Upper lobe of left lung (tissue), 6 donors: ENCODE measurements around the gene TAF15. TPM values are rescaled to one million over a fixed set of nuclear protein-coding genes. Genes with fewer than 3 reads are reported as not detected.

ENCODE experiments used
- ATAC-seq, 2 donors: fragments of 200-7000 bp; cut with Tn5 transposase; one replicate each; pipeline ENCODE4 v1.9.1; 2022; ENCODE audit warnings: mild to moderate bottlenecking in 2 of 2, moderate library complexity in 2 of 2; ENCODE audit not compliant: low FRiP score in 2 of 2
- DNase-seq, 2 donors: peaks; one replicate each; pipeline ENCODE4 v3.0.0-alpha.2; 2019 to 2020
- H3K27ac ChIP-seq, 4 donors: fragments of 200-600 bp; sonication (generic); one replicate each; pipeline ENCODE4 v1.5.1; 2016 to 2019
- H3K27me3 ChIP-seq, 4 donors: fragments of 200-600 bp; sonication (generic); one replicate each; pipeline ENCODE4 v1.5.1; 2017 to 2019
- H3K36me3 ChIP-seq, 4 donors: fragments of 200-600 bp; sonication (generic); one replicate each; pipeline ENCODE4 v1.5.1; 2016 to 2019
- H3K4me1 ChIP-seq, 4 donors: fragments of 200-600 bp; sonication (generic); one replicate each; pipeline ENCODE4 v1.5.1; 2018 to 2019
- H3K4me3 ChIP-seq, 4 donors: fragments of 200-600 bp; sonication (generic); one replicate each; pipeline ENCODE4 v1.5.1; 2017 to 2019; ENCODE audit warnings: mild to moderate bottlenecking in 2 of 4, moderate library complexity in 1 of 4
- H3K9me3 ChIP-seq, 4 donors: fragments of 200-600 bp; sonication (generic); one replicate each; pipeline ENCODE4 v1.5.1; 2018 to 2019
- CTCF ChIP-seq, 6 experiments: fragments of 450-650 bp in 4 of 6; fragments of 200-600 bp in 2 of 6; sonication (generic) in 2 of 6; IDR thresholded peaks; one replicate each; pipeline ENCODE4 v1.5.1; 2016 to 2019; ENCODE audit warnings: antibody characterized with exemption in 6 of 6
- EP300 ChIP-seq, 4 donors: sonication (generic); formaldehyde crosslinking; IDR thresholded peaks; one replicate each; pipeline ENCODE4 v1.5.1; 2017; ENCODE audit warnings: antibody characterized with exemption in 4 of 4, control low read depth in 2 of 4
- POLR2A ChIP-seq, 4 donors: fragments of 450-650 bp; IDR thresholded peaks; one replicate each; pipeline ENCODE4 v1.5.1; 2016 to 2017; ENCODE audit warnings: antibody characterized with exemption in 4 of 4, mild to moderate bottlenecking in 2 of 4
- POLR2AphosphoS5 ChIP-seq, 2 donors: sonication (generic); formaldehyde crosslinking; IDR thresholded peaks; one replicate each; pipeline ENCODE4 v1.5.1; 2017; ENCODE audit warnings: antibody characterized with exemption in 2 of 2
- WGBS, 2 donors: methylation state at CpG; one replicate each; pipeline ENCODE4 v1.1.5; 2017 to 2018; 5-methylcytosine and 5-hydroxymethylcytosine counted together
- total RNA-seq, 6 donors: library from RNA; depleted of rRNA in 4 of 6; stranded (reverse); fragments of >200 nt in 4 of 6; gene quantifications; one replicate each; pipeline versions ENCODE4 v1.1.0 to v1.2.1, GENCODE V29; 2016 to 2021
- donor health status: DM: no; HTN: no; CAD: no; lungs with moderate emphysema.
- donor health status: DM: no; HTN: yes; CAD: no; lungs with severe emphysema.

The TAF15 gene
- total RNA-seq = 100 to 1,000 TPM in 2 of 6 donors, 10 to 100 TPM in 4; 42.4 to 137 (median 93.0) TPM

GRCh38 chr17:35808962-35809854 lies at the start of gene TAF15:
Gene TAF15, plus strand, starts transcription at chr17:35809484. Its CDS starts 86 bp downstream, at chr17:35809570.
- peaks cover 28 to 40% (median 37%) of the 10 kb centered on the region in 4 donors for H3K4me1 ChIP-seq
- 0 to 1% methylated on average over 30 to 40 of the region's 71 CpGs for WGBS, 2 donors
- peak; percentile 96 to 98 for DNase-seq
- peak; percentile 98 to 99 for ATAC-seq
- H3K36me3 ChIP-seq = no peaks in the 10 kb centered on the region
- H3K4me3 ChIP-seq = peak within 1 kb of the TSS; percentile 63 to 91 (median 83)
- H3K9me3 ChIP-seq = no peaks in the 10 kb centered on the region
- H3K27ac ChIP-seq = peak within 1 kb of the TSS; percentile 90 to 99 (median 92)
- H3K27me3 ChIP-seq = no peaks in the 10 kb centered on the region
- TF ChIP-seq POLR2A (IDR thresholded peaks at IDR 0.05) = peak; percentile 94 to 99 (median 98)
- TF ChIP-seq POLR2AphosphoS5 (IDR thresholded peaks at IDR 0.05) = peak; percentile 99
- peak in 1 of 4 donors; percentile 52 for TF ChIP-seq EP300 (IDR thresholded peaks at IDR 0.05)
- peak; percentile 33 to 73 (median 62) for TF ChIP-seq CTCF (IDR thresholded peaks at IDR 0.05)

- Histone ChIP-seq H3K4me1 (peaks cover 9 to 18% (median 13%) of the 10 kb centered on the region in 4 donors), H3K27me3 (no peaks in the 10 kb centered on the region), H3K27ac (no peak within 1 kb of the TSS), H3K9me3 (no peaks in the 10 kb centered on the region), H3K4me3 (no peak within 1 kb of the TSS), H3K36me3 (no peaks in the 10 kb centered on the region)
- DNase-seq = no peak
- WGBS, 2 donors = 70 to 100% methylated on average over 1 of the region's 1 CpG
- no peak for ATAC-seq
- no peak for TF ChIP-seq CTCF (IDR thresholded peaks at IDR 0.05)
- no peak for TF ChIP-seq EP300 (IDR thresholded peaks at IDR 0.05)
- no peak for TF ChIP-seq POLR2A (IDR thresholded peaks at IDR 0.05)
- TF ChIP-seq POLR2AphosphoS5 (IDR thresholded peaks at IDR 0.05) = no peak
These were observed 48.7 kb upstream of the TAF15 start, which contains the start of gene C17orf50 for GRCh38 chr17:35760587-35760986. Gene C17orf50, plus strand, starts transcription at chr17:35760887. Its CDS starts 55 bp downstream, at chr17:35760942.

GRCh38 chr17:35761601-35762000 lies 47.7 kb upstream of the TAF15 start:
- TF ChIP-seq CTCF (IDR thresholded peaks at IDR 0.05) = no peak
- TF ChIP-seq EP300 (IDR thresholded peaks at IDR 0.05) = no peak
- TF ChIP-seq POLR2A (IDR thresholded peaks at IDR 0.05) = no peak
- no peak for TF ChIP-seq POLR2AphosphoS5 (IDR thresholded peaks at IDR 0.05)
- ATAC-seq (no peak), DNase-seq (no peak)
- Histone ChIP-seq H3K4me3 (no peak overlapping the region), H3K9me3 (no peaks in the 10 kb centered on the region), H3K36me3 (no peaks in the 10 kb centered on the region), H3K27ac (no peak overlapping the region), H3K27me3 (no peaks in the 10 kb centered on the region), H3K4me1 (peaks cover 9 to 18% (median 13%) of the 10 kb centered on the region in 4 donors)
- 78 to 85% methylated on average over 5 of the region's 5 CpGs for WGBS, 2 donors

GRCh38 chr17:35763767-35764122 lies 45.5 kb upstream of the TAF15 start:
- TF ChIP-seq CTCF (IDR thresholded peaks at IDR 0.05) (no peak), POLR2AphosphoS5 (IDR thresholded peaks at IDR 0.05) (no peak), POLR2A (IDR thresholded peaks at IDR 0.05) (no peak), EP300 (IDR thresholded peaks at IDR 0.05) (no peak)
- WGBS, 2 donors = 30 to 33% methylated on average over 17 of the region's 17 CpGs
- Histone ChIP-seq H3K9me3 (no peaks in the 10 kb centered on the region), H3K27me3 (no peaks in the 10 kb centered on the region), H3K27ac (peak overlapping the region in 1 of 4 donors; percentile 65), H3K36me3 (no peaks in the 10 kb centered on the region), H3K4me3 (peak overlapping the region in 2 of 4 donors; percentile 54 to 62), H3K4me1 (peaks cover 9 to 18% (median 13%) of the 10 kb centered on the region in 4 donors)
- no peak for ATAC-seq
- no peak for DNase-seq
